ENCODE measurements around the gene ZNF594.

DNA sequence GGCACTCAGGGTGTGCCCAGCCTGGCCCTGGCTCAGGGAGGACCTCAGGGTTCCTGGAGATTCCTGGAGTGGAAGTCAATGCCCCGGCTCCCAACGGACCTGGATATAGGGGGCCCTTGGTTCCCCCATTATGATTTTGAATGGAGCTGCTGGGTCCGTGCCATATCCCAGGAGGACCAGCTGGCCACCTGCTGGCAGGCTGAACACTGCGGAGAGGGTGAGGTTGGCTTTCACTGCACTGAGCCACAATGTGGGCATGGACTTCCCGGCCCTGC, 52.3 kb downstream of the ZNF594 start:
- TF ChIP-seq, protein P1, sequence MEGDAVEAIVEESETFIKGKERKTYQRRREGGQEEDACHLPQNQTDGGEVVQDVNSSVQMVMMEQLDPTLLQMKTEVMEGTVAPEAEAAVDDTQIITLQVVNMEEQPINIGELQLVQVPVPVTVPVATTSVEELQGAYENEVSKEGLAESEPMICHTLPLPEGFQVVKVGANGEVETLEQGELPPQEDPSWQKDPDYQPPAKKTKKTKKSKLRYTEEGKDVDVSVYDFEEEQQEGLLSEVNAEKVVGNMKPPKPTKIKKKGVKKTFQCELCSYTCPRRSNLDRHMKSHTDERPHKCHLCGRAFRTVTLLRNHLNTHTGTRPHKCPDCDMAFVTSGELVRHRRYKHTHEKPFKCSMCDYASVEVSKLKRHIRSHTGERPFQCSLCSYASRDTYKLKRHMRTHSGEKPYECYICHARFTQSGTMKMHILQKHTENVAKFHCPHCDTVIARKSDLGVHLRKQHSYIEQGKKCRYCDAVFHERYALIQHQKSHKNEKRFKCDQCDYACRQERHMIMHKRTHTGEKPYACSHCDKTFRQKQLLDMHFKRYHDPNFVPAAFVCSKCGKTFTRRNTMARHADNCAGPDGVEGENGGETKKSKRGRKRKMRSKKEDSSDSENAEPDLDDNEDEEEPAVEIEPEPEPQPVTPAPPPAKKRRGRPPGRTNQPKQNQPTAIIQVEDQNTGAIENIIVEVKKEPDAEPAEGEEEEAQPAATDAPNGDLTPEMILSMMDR (IDR thresholded peaks at IDR 0.05): no peak
- TF ChIP-seq POLR2A (IDR thresholded peaks at IDR 0.05): no peak
